Activated CD4-positive, alpha-beta memory T cell treated with anti-CD3 and anti-CD28 coated beads, Interleukin-2, amount 10 ng/mL, durations not matched to agents 7 days and 5 days (primary cell): Measurements from ENCODE around the gene LYL1. TPM values are rescaled to one million over a fixed set of nuclear protein-coding genes. Genes with fewer than 3 reads are reported as not detected.

Source experiments
- CTCF ChIA-PET: fragments of 350-600 bp; sonication (Branson Sonifier 250); formaldehyde crosslinking; loops from one replicate; lab custom pipeline; 2021; ENCODE audit warnings: antibody characterized with exemption, inconsistent platforms; lab: Charles Lee
- POLR2A ChIA-PET: fragments of 350-600 bp; sonication (Branson Sonifier 250); formaldehyde crosslinking; loops from one replicate; lab custom pipeline; 2021; ENCODE audit warnings: antibody characterized with exemption; lab: Charles Lee
- DNase-seq: peaks from one replicate; pipeline ENCODE4 v3.0.0-alpha.2; 2020
- H3K27ac Mint-ChIP-seq: one replicate; pipeline ENCODE4 v1.8.0; 2021; ENCODE audit warnings: mild to moderate bottlenecking, mixed read lengths
- H3K27me3 Mint-ChIP-seq: one replicate; pipeline ENCODE4 v1.8.0; 2021; ENCODE audit warnings: mixed read lengths
- H3K36me3 Mint-ChIP-seq: one replicate; pipeline ENCODE4 v1.8.0; 2021; ENCODE audit warnings: low read depth, mixed read lengths
- H3K4me1 Mint-ChIP-seq: one replicate; pipeline ENCODE4 v1.8.0; 2021; ENCODE audit warnings: mixed read lengths
- H3K4me3 Mint-ChIP-seq: one replicate; pipeline ENCODE4 v1.8.0; 2021; ENCODE audit warnings: mild to moderate bottlenecking, mixed read lengths
- H3K9me3 Mint-ChIP-seq: one replicate; pipeline ENCODE4 v1.8.0; 2021; ENCODE audit warnings: mixed read lengths
- total RNA-seq, 2 experiments: library from RNA; stranded (reverse); gene quantifications; one replicate each; pipeline ENCODE4 v1.2.3, GENCODE V29; 2021

The LYL1 gene
- total RNA-seq, 2 experiments from 2014 or later = 5.7 to 6.2 TPM

GRCh38 chr19:13073263-13073662, 29.4 kb downstream of the LYL1 start:
- Mint-ChIP-seq H3K4me3 (no peak overlapping the region), H3K4me1 (no peaks in the 10 kb centered on the region), H3K27me3 (no peaks in the 10 kb centered on the region), H3K27ac (no peak overlapping the region), H3K9me3 (no peaks in the 10 kb centered on the region), H3K36me3 (no peaks in the 10 kb centered on the region)
- POLR2A ChIA-PET = no interaction called here
- no peak for DNase-seq
- CTCF ChIA-PET = interaction anchor here (0.9 to 1.9 kb wide), 2 partner anchors 12 to 96 kb away, joined by 4 to 9 read pairs; no protein-coding TSS in a partner anchor

- no peaks in the 10 kb centered on the region for H3K36me3 Mint-ChIP-seq
- ChIA-PET POLR2A (no interaction called here), CTCF (interaction anchor here (1.3 to 1.9 kb wide), 2 partner anchors 11 kb away, joined by 3 to 9 read pairs; no protein-coding TSS in a partner anchor)
- no peaks in the 10 kb centered on the region for H3K9me3 Mint-ChIP-seq
- no peaks in the 10 kb centered on the region for H3K4me1 Mint-ChIP-seq
- no peak for DNase-seq
- no peaks in the 10 kb centered on the region for H3K27me3 Mint-ChIP-seq
- H3K4me3 Mint-ChIP-seq = no peak overlapping the region
- no peak overlapping the region for H3K27ac Mint-ChIP-seq
Measured at GRCh38 chr19:13072188-13072908, 30.3 kb downstream of the LYL1 start.

- H3K36me3 Mint-ChIP-seq = no peaks in the 10 kb centered on the region
- ChIA-PET POLR2A (no interaction called here), CTCF (interaction anchor here (1.3 kb wide), 1 partner anchor 10 kb away, joined by 3 read pairs; no protein-coding TSS in a partner anchor)
- no peak overlapping the region for H3K27ac Mint-ChIP-seq
- no peaks in the 10 kb centered on the region for H3K9me3 Mint-ChIP-seq
- no peak for DNase-seq
- no peaks in the 10 kb centered on the region for H3K4me1 Mint-ChIP-seq
- no peak overlapping the region for H3K4me3 Mint-ChIP-seq
- H3K27me3 Mint-ChIP-seq = no peaks in the 10 kb centered on the region
Measured at GRCh38 chr19:13071444-13072187, 31.0 kb downstream of the LYL1 start.

GRCh38 chr19:13070425-13071140, 32.1 kb downstream of the LYL1 start:
- no peak for DNase-seq
- H3K27ac Mint-ChIP-seq = no peak overlapping the region
- no peaks in the 10 kb centered on the region for H3K4me1 Mint-ChIP-seq
- H3K27me3 Mint-ChIP-seq = no peaks in the 10 kb centered on the region
- no peaks in the 10 kb centered on the region for H3K9me3 Mint-ChIP-seq
- ChIA-PET CTCF (interaction anchor here (1.3 to 1.5 kb wide), 2 partner anchors 9 kb away, joined by 3 to 6 read pairs; no protein-coding TSS in a partner anchor), POLR2A (interaction anchor here (1.2 kb wide), 1 partner anchor 12 kb away, joined by 3 read pairs; no protein-coding TSS in a partner anchor)
- no peak overlapping the region for H3K4me3 Mint-ChIP-seq
- H3K36me3 Mint-ChIP-seq = no peaks in the 10 kb centered on the region

- CTCF ChIA-PET = interaction anchor here (1.5 kb wide), 1 partner anchor 8 kb away, joined by 6 read pairs; no protein-coding TSS in a partner anchor
- POLR2A ChIA-PET = interaction anchor here (1.2 kb wide), 1 partner anchor 11 kb away, joined by 3 read pairs; no protein-coding TSS in a partner anchor
- Mint-ChIP-seq H3K9me3 (no peaks in the 10 kb centered on the region), H3K4me3 (no peak overlapping the region), H3K27ac (no peak overlapping the region), H3K27me3 (no peaks in the 10 kb centered on the region), H3K36me3 (no peaks in the 10 kb centered on the region), H3K4me1 (no peaks in the 10 kb centered on the region)
- DNase-seq = no peak
Measured at GRCh38 chr19:13069415-13070359, 33.0 kb downstream of the LYL1 start.

GRCh38 chr19:13068085-13068846, 34.4 kb downstream of the LYL1 start:
- ChIA-PET POLR2A (no interaction called here), CTCF (interaction anchor here (0.5 to 1.1 kb wide), 3 partner anchors 25 to 96 kb away, joined by 3 read pairs; no protein-coding TSS in a partner anchor)
- Mint-ChIP-seq H3K27ac (no peak overlapping the region), H3K4me3 (no peak overlapping the region), H3K9me3 (no peaks in the 10 kb centered on the region), H3K27me3 (peaks cover 5% of the 10 kb centered on the region), H3K4me1 (no peaks in the 10 kb centered on the region), H3K36me3 (no peaks in the 10 kb centered on the region)
- DNase-seq = no peak

- POLR2A ChIA-PET = no interaction called here
- H3K27me3 Mint-ChIP-seq = peaks cover 14% of the 10 kb centered on the region
- no peaks in the 10 kb centered on the region for H3K9me3 Mint-ChIP-seq
- H3K36me3 Mint-ChIP-seq = no peaks in the 10 kb centered on the region
- no peak overlapping the region for H3K27ac Mint-ChIP-seq
- CTCF ChIA-PET = no interaction called here
- H3K4me1 Mint-ChIP-seq = no peaks in the 10 kb centered on the region
- H3K4me3 Mint-ChIP-seq = no peak overlapping the region
- no peak for DNase-seq
Measured at GRCh38 chr19:13066933-13067807, 35.5 kb downstream of the LYL1 start.

- Mint-ChIP-seq H3K27ac (no peak overlapping the region), H3K9me3 (no peaks in the 10 kb centered on the region), H3K4me1 (peaks cover 3% of the 10 kb centered on the region), H3K36me3 (no peaks in the 10 kb centered on the region), H3K4me3 (no peak overlapping the region), H3K27me3 (peaks cover 21% of the 10 kb centered on the region)
- ChIA-PET CTCF (no interaction called here), POLR2A (no interaction called here)
- DNase-seq = no peak
Measured at GRCh38 chr19:13066226-13066625, 36.4 kb downstream of the LYL1 start.

- CTCF ChIA-PET = interaction anchor here (1.1 kb wide), 1 partner anchor 99 kb away, joined by 6 read pairs; no protein-coding TSS in a partner anchor
- Mint-ChIP-seq H3K36me3 (no peaks in the 10 kb centered on the region), H3K27ac (no peak overlapping the region), H3K4me1 (peaks cover 7% of the 10 kb centered on the region), H3K9me3 (no peaks in the 10 kb centered on the region), H3K4me3 (no peak overlapping the region), H3K27me3 (peaks cover 26% of the 10 kb centered on the region)
- POLR2A ChIA-PET = no interaction called here
- no peak for DNase-seq
Measured at GRCh38 chr19:13064092-13064489, 38.6 kb downstream of the LYL1 start.

GRCh38 chr19:13063461-13064091, 39.1 kb downstream of the LYL1 start:
- peaks cover 28% of the 10 kb centered on the region for H3K27me3 Mint-ChIP-seq
- no peaks in the 10 kb centered on the region for H3K9me3 Mint-ChIP-seq
- ChIA-PET CTCF (interaction anchor here (1.1 kb wide), 1 partner anchor 98 kb away, joined by 6 read pairs; no protein-coding TSS in a partner anchor), POLR2A (no interaction called here)
- no peaks in the 10 kb centered on the region for H3K36me3 Mint-ChIP-seq
- no peak overlapping the region for H3K27ac Mint-ChIP-seq
- no peak for DNase-seq
- H3K4me3 Mint-ChIP-seq = no peak overlapping the region
- peaks cover 7% of the 10 kb centered on the region for H3K4me1 Mint-ChIP-seq
